Liver (tissue), 9 donors: Measurements from ENCODE around the gene THRB. TPM values are rescaled to one million over a fixed set of nuclear protein-coding genes. Genes with fewer than 3 reads are reported as not detected.
A peak's percentile ranks its signal among the peaks of the same experiment; 100 is the strongest.

Experiments used
- DNase-seq: peaks from one replicate; pipeline ENCODE4 v3.0.0-alpha.2; 2017; ENCODE audit warnings: low spot score
- H3K27ac ChIP-seq, 2 donors: one replicate each; pipeline ENCODE4 v1.7.0; 2013; ENCODE audit warnings: inconsistent platforms in 2 of 2, low read length in 2 of 2, control low read depth in 1 of 2, low read depth in 1 of 2, mild to moderate bottlenecking in 1 of 2
- H3K27me3 ChIP-seq, 4 donors: one replicate each; pipeline versions ENCODE4 v1.6.1 to v1.7.0; 2013; ENCODE audit warnings: low read length in 3 of 4, inconsistent platforms in 1 of 4, mild to moderate bottlenecking in 1 of 4, moderate library complexity in 1 of 4; ENCODE audit not compliant: control insufficient read depth in 4 of 4, insufficient read depth in 4 of 4
- H3K36me3 ChIP-seq, 4 donors: one replicate each; pipeline versions ENCODE4 v1.6.1 to v1.7.0; 2013; ENCODE audit warnings: low read length in 3 of 4, mild to moderate bottlenecking in 3 of 4, low read depth in 1 of 4, moderate library complexity in 1 of 4; ENCODE audit not compliant: control insufficient read depth in 4 of 4, insufficient read depth in 3 of 4
- H3K4me1 ChIP-seq, 4 donors: one replicate each; pipeline versions ENCODE4 v1.6.1 to v1.7.0; 2013; ENCODE audit warnings: low read length in 3 of 4, mild to moderate bottlenecking in 3 of 4, moderate library complexity in 1 of 4; ENCODE audit not compliant: control insufficient read depth in 4 of 4, insufficient read depth in 4 of 4
- H3K4me3 ChIP-seq, 3 donors: one replicate each; pipeline versions ENCODE4 v1.6.1 to v1.7.0; 2013; ENCODE audit warnings: low read length in 3 of 3, control low read depth in 1 of 3, low read depth in 1 of 3, mild to moderate bottlenecking in 1 of 3
- H3K9ac ChIP-seq, 2 donors: one replicate each; pipeline ENCODE4 v1.7.0; 2013; ENCODE audit warnings: low read length in 2 of 2, mild to moderate bottlenecking in 2 of 2, moderate library complexity in 2 of 2, control low read depth in 1 of 2, low read depth in 1 of 2
- H3K9me3 ChIP-seq, 4 donors: one replicate each; pipeline versions ENCODE4 v1.6.1 to v1.7.0; 2013; ENCODE audit warnings: low read length in 3 of 4; ENCODE audit not compliant: control insufficient read depth in 4 of 4
- EGR1 ChIP-seq, 2 donors: IDR thresholded peaks; 2 replicates each; pipeline ENCODE4 v1.6.1; 2016 to 2018; ENCODE audit warnings: antibody characterized with exemption in 2 of 2, low read depth in 2 of 2
- FOXA1 ChIP-seq: IDR thresholded peaks from 2 replicates; pipeline ENCODE4 v1.6.1; 2016; ENCODE audit warnings: antibody characterized with exemption
- FOXA2 ChIP-seq: IDR thresholded peaks from 2 replicates; pipeline ENCODE4 v1.6.1; 2016; ENCODE audit warnings: antibody characterized with exemption
- GABPA ChIP-seq, 2 donors: IDR thresholded peaks in 1 of 2; conservative IDR thresholded peaks in 1 of 2; 2 replicates each; pipeline ENCODE4 v1.6.1; 2016; ENCODE audit warnings: antibody characterized with exemption in 2 of 2, mild to moderate bottlenecking in 1 of 2, moderate library complexity in 1 of 2
- HNF4A ChIP-seq, 2 donors: conservative IDR thresholded peaks; 2 replicates each; pipeline ENCODE4 v1.6.1; 2016; ENCODE audit warnings: antibody characterized with exemption in 2 of 2, mild to moderate bottlenecking in 2 of 2
- HNF4G ChIP-seq: IDR thresholded peaks from 2 replicates; pipeline ENCODE4 v1.6.1; 2016; ENCODE audit warnings: antibody characterized with exemption
- JUND ChIP-seq, 2 donors: IDR thresholded peaks; 2 replicates each; pipeline ENCODE4 v1.6.1; 2016; ENCODE audit warnings: antibody characterized with exemption in 2 of 2
- NR2F2 ChIP-seq: IDR thresholded peaks from 2 replicates; pipeline ENCODE4 v1.6.1; 2016; ENCODE audit warnings: antibody characterized with exemption
- RAD21 ChIP-seq, 2 donors: IDR thresholded peaks; 2 replicates each; pipeline ENCODE4 v1.6.1; 2016; ENCODE audit warnings: antibody characterized with exemption in 2 of 2, mild to moderate bottlenecking in 2 of 2
- SP1 ChIP-seq: IDR thresholded peaks from 2 replicates; pipeline ENCODE4 v1.6.1; 2018; ENCODE audit warnings: antibody characterized with exemption, mild to moderate bottlenecking
- YY1 ChIP-seq: IDR thresholded peaks from 2 replicates; pipeline ENCODE4 v1.6.1; 2016; ENCODE audit warnings: antibody characterized with exemption, mild to moderate bottlenecking
- WGBS: extraction: QIAGEN DNeasy Blood & Tissue Kit; methylation state at CpG from one replicate; pipeline ENCODE4 v1.1.7; 2013; 5-methylcytosine and 5-hydroxymethylcytosine counted together
- polyA plus RNA-seq, 2 donors: library from polyadenylated mRNA; stranded (reverse) in 1 of 2; unstranded in 1 of 2; fragments of 200-250 nt in 1 of 2; fragments of >200 nt in 1 of 2; fragmentation: Nextera tagmentation in 1 of 2; extraction: Ambion mirVana in 1 of 2; gene quantifications; one replicate each; pipeline versions ENCODE4 v1.2.1 to v1.2.3, GENCODE V29; 2013 to 2015
- total RNA-seq, 2 donors: library from RNA; depleted of rRNA; stranded (reverse); fragments of >200 nt; gene quantifications; one replicate each; pipeline ENCODE4 v1.2.3, GENCODE V29; 2014
- TF ChIP-seq, protein P1 (sequence below): fragments of 150-350 bp; IDR thresholded peaks from 2 replicates; pipeline ENCODE4 v1.5.1; 2017; ENCODE audit warnings: improper control_type of control experiment, low read depth, low read length; ENCODE audit not compliant: missing input control
- TF ChIP-seq, protein P2 (sequence below): IDR thresholded peaks from 2 replicates; pipeline ENCODE4 v1.6.1; 2016; ENCODE audit warnings: antibody characterized with exemption, mild to moderate bottlenecking
- TF ChIP-seq, protein P3 (sequence below): IDR thresholded peaks from 2 replicates; pipeline ENCODE4 v1.6.1; 2016; ENCODE audit warnings: antibody characterized with exemption
- TF ChIP-seq, protein P4 (sequence below): IDR thresholded peaks from 2 replicates; pipeline ENCODE4 v1.6.1; 2016; ENCODE audit warnings: antibody characterized with exemption
- donor health status: healthy.
- donor health status: healthy.
- donor health status: healthy.
- donor health status: healthy.
- donor health status: healthy.

Gene THRB
- total and polyA plus RNA-seq, 4 donors = 5.9 to 23.9 (median 9.3) TPM

DNA sequence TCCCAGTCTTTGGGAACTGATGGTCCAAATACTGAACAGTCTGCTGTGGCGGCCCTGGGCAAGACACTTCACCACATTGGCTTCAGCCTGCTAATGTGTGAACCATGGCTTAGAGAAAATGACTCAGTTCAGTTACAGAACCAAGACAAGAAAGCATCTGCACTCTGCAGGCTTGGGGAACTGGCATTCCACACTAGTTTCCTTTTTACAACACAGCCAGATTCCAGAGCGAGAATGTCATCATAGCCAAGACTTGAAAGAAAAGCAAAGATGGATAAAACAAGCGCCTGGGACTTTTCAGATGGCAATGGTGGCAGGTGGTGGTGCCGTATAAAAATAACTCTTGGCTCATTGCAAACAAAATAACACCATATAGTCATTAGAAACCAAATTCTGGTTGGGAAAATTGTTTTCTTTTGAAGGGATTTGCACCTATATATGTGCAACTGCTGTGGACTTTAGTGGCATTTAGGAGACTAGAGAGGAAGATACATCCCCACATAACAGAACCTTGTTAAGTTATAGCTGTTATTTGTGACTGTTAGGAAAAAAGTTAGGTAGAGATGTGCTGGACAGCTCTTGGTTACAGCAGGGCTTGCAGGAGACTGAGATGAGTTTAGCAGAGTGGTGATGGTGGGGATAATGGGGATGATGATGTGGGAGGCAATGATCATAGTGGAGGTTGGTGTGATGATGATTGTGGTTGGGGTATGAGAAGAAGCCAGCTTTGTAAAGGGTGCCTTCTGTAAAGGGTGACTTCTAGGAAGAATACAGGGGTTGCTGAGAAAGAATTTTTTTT is 273.6 kb downstream of the THRB start:
- no peak for DNase-seq
- TF ChIP-seq FOXA1 (no peak), FOXA2 (no peak), JUND (IDR thresholded peaks at IDR 0.05) (peak in 1 of 2 donors; percentile 28), YY1 (no peak), EGR1 (IDR thresholded peaks at IDR 0.05; ENCODE audit: low read depth in 2 of 2) (no peak), HNF4G (no peak)
- TF ChIP-seq, protein P1, sequence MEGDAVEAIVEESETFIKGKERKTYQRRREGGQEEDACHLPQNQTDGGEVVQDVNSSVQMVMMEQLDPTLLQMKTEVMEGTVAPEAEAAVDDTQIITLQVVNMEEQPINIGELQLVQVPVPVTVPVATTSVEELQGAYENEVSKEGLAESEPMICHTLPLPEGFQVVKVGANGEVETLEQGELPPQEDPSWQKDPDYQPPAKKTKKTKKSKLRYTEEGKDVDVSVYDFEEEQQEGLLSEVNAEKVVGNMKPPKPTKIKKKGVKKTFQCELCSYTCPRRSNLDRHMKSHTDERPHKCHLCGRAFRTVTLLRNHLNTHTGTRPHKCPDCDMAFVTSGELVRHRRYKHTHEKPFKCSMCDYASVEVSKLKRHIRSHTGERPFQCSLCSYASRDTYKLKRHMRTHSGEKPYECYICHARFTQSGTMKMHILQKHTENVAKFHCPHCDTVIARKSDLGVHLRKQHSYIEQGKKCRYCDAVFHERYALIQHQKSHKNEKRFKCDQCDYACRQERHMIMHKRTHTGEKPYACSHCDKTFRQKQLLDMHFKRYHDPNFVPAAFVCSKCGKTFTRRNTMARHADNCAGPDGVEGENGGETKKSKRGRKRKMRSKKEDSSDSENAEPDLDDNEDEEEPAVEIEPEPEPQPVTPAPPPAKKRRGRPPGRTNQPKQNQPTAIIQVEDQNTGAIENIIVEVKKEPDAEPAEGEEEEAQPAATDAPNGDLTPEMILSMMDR = no peak
- TF ChIP-seq, protein P2, sequence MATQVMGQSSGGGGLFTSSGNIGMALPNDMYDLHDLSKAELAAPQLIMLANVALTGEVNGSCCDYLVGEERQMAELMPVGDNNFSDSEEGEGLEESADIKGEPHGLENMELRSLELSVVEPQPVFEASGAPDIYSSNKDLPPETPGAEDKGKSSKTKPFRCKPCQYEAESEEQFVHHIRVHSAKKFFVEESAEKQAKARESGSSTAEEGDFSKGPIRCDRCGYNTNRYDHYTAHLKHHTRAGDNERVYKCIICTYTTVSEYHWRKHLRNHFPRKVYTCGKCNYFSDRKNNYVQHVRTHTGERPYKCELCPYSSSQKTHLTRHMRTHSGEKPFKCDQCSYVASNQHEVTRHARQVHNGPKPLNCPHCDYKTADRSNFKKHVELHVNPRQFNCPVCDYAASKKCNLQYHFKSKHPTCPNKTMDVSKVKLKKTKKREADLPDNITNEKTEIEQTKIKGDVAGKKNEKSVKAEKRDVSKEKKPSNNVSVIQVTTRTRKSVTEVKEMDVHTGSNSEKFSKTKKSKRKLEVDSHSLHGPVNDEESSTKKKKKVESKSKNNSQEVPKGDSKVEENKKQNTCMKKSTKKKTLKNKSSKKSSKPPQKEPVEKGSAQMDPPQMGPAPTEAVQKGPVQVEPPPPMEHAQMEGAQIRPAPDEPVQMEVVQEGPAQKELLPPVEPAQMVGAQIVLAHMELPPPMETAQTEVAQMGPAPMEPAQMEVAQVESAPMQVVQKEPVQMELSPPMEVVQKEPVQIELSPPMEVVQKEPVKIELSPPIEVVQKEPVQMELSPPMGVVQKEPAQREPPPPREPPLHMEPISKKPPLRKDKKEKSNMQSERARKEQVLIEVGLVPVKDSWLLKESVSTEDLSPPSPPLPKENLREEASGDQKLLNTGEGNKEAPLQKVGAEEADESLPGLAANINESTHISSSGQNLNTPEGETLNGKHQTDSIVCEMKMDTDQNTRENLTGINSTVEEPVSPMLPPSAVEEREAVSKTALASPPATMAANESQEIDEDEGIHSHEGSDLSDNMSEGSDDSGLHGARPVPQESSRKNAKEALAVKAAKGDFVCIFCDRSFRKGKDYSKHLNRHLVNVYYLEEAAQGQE = peak; percentile 33
- Histone ChIP-seq H3K9me3 (no peaks in the 10 kb centered on the region), H3K4me1 (no peaks in the 10 kb centered on the region), H3K36me3 (peaks cover 0 to 2% (median 0%) of the 10 kb centered on the region in 4 donors), H3K27ac (no peak overlapping the region), H3K27me3 (no peaks in the 10 kb centered on the region), H3K9ac (no peak overlapping the region), H3K4me3 (no peak overlapping the region)
- 86% methylated on average over 4 of the region's 4 CpGs for WGBS

DNA sequence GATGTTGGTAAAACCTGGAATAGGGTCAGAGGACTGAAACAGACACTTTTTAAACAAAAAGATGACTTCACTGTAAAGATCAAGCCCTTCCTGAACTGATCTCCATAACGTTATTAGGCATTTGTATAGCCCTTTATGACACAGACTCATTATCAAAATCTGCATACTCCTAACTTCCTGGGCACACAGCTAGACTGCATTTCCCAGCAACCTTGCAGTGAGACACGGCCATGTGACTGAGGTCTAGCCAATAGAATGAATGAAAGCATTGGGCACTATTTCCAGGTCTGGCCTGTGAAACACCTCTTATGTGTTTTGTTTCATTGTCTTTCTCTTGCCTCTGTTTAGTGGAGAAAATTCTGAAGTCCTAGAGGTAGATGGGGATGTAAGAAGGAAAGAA is 279.1 kb downstream of the THRB start:
- 95% methylated on average over 2 of the region's 2 CpGs for WGBS
- H3K36me3 ChIP-seq = peaks cover 0 to 2% (median 0%) of the 10 kb centered on the region in 4 donors
- H3K4me3 ChIP-seq = no peak overlapping the region
- H3K4me1 ChIP-seq = peaks cover 8 to 15% (median 13%) of the 10 kb centered on the region in 4 donors
- H3K27ac ChIP-seq = no peak overlapping the region
- no peak overlapping the region for H3K9ac ChIP-seq
- TF ChIP-seq RAD21 (IDR thresholded peaks at IDR 0.05) (no peak), HNF4A (conservative IDR thresholded peaks at IDR 0.05) (no peak), FOXA1 (no peak), GABPA (IDR thresholded peaks at IDR 0.05 in 1 of 2, conservative IDR thresholded peaks at IDR 0.05 in 1 of 2) (no peak)
- DNase-seq = no peak
- no peaks in the 10 kb centered on the region for H3K9me3 ChIP-seq
- H3K27me3 ChIP-seq = no peaks in the 10 kb centered on the region

DNA sequence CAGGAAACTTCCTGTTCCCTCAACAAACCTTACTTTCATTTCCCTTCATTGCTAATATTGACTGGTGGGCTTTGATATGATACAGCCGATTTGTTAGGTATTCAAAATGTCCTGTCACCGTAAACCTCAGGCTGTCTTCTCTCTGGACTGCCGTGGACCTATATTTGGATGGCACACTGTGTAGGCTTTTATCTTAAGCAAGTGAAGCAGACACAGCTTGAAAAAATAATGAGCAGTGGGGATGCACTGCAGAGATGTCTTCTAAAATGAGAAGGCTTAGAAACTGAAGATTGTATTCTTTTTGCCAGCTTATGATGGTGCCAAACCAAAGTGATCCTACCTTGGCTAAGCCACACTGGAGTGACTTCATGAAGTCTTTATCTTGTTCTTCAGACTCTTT is 283.3 kb downstream of the THRB start:
- Histone ChIP-seq H3K36me3 (peaks cover 0 to 2% (median 0%) of the 10 kb centered on the region in 4 donors), H3K4me1 (peaks cover 8 to 15% (median 13%) of the 10 kb centered on the region in 4 donors), H3K27ac (no peak overlapping the region), H3K27me3 (no peaks in the 10 kb centered on the region), H3K4me3 (no peak overlapping the region), H3K9me3 (no peaks in the 10 kb centered on the region), H3K9ac (no peak overlapping the region)
- no peak for DNase-seq
- WGBS = 94% methylated on average over 3 of the region's 3 CpGs
- TF ChIP-seq FOXA2 (no peak), RAD21 (IDR thresholded peaks at IDR 0.05) (no peak), JUND (IDR thresholded peaks at IDR 0.05) (no peak), HNF4G (no peak), NR2F2 (no peak), FOXA1 (no peak), YY1 (no peak), SP1 (no peak), GABPA (IDR thresholded peaks at IDR 0.05 in 1 of 2, conservative IDR thresholded peaks at IDR 0.05 in 1 of 2) (no peak)
- TF ChIP-seq, protein P1 = no peak
- TF ChIP-seq, protein P3, sequence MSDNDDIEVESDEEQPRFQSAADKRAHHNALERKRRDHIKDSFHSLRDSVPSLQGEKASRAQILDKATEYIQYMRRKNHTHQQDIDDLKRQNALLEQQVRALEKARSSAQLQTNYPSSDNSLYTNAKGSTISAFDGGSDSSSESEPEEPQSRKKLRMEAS = no peak
- TF ChIP-seq, protein P4, sequence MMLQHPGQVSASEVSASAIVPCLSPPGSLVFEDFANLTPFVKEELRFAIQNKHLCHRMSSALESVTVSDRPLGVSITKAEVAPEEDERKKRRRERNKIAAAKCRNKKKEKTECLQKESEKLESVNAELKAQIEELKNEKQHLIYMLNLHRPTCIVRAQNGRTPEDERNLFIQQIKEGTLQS = no peak
